Astrocyte (in vitro differentiated cells and primary cell): ENCODE measurements around the gene COBL. TPM values are rescaled to one million over a fixed set of nuclear protein-coding genes. Genes with fewer than 3 reads are reported as not detected.

Experiments used
- DNase-seq: peaks from one replicate; pipeline ENCODE4 v3.0.0-alpha.2; 2010; ENCODE audit warnings: low read depth
- FAIRE-seq: peaks from 2 replicates; lab custom pipeline; 2011; peaks lifted over from hg19 to GRCh38; lab: Jason Lieb, UNC
- H2AFZ ChIP-seq: 2 replicates; pipeline ENCODE4 v1.6.0; 2012; ENCODE audit warnings: low read depth, low read length, inconsistent platforms
- H3K27ac ChIP-seq: 2 replicates; pipeline ENCODE4 v1.5.1; 2011; ENCODE audit warnings: low read depth, low read length, inconsistent platforms
- H3K27me3 ChIP-seq: 2 replicates; pipeline ENCODE4 v1.6.0; 2011; ENCODE audit warnings: low read length, inconsistent platforms; ENCODE audit not compliant: insufficient read depth
- H3K36me3 ChIP-seq: 2 replicates; pipeline ENCODE4 v1.5.1; 2011; ENCODE audit warnings: low read length, inconsistent platforms; ENCODE audit not compliant: insufficient read depth
- H3K4me1 ChIP-seq: 2 replicates; pipeline ENCODE4 v1.5.1; 2011; ENCODE audit warnings: low read length, inconsistent platforms; ENCODE audit not compliant: insufficient read depth
- H3K4me2 ChIP-seq: 2 replicates; pipeline ENCODE4 v1.6.0; 2012; ENCODE audit warnings: low read length, inconsistent platforms
- H3K4me3 ChIP-seq: 2 replicates; pipeline ENCODE4 v1.5.1; 2011; ENCODE audit warnings: low read depth, mild to moderate bottlenecking, low read length, inconsistent platforms; ENCODE audit not compliant: insufficient read depth
- H3K79me2 ChIP-seq: 2 replicates; pipeline ENCODE4 v1.6.0; 2012; ENCODE audit warnings: mild to moderate bottlenecking, low read length, inconsistent platforms; ENCODE audit not compliant: insufficient read depth
- H3K9ac ChIP-seq: 2 replicates; pipeline ENCODE4 v1.6.0; 2012; ENCODE audit warnings: mild to moderate bottlenecking, low read length, inconsistent platforms
- H3K9me3 ChIP-seq: 2 replicates; pipeline ENCODE4 v1.5.1; 2012; ENCODE audit warnings: low read depth, mild to moderate bottlenecking, low read length, inconsistent platforms; ENCODE audit not compliant: insufficient read depth
- H4K20me1 ChIP-seq: 2 replicates; pipeline ENCODE4 v1.6.0; 2012; ENCODE audit warnings: low read length, inconsistent platforms; ENCODE audit not compliant: insufficient read depth
- H3K27ac Mint-ChIP-seq: one replicate; pipeline ENCODE4 v1.8.0; 2021; ENCODE audit warnings: mild to moderate bottlenecking, mixed read lengths; ENCODE audit not compliant: unreplicated experiment
- H3K27me3 Mint-ChIP-seq: one replicate; pipeline ENCODE4 v1.8.0; 2021; ENCODE audit warnings: low read depth, mixed read lengths; ENCODE audit not compliant: unreplicated experiment
- H3K36me3 Mint-ChIP-seq: one replicate; pipeline ENCODE4 v1.8.0; 2021; ENCODE audit warnings: low read depth, mixed read lengths; ENCODE audit not compliant: unreplicated experiment
- H3K4me1 Mint-ChIP-seq: one replicate; pipeline ENCODE4 v1.8.0; 2021; ENCODE audit warnings: low read depth, mixed read lengths; ENCODE audit not compliant: unreplicated experiment
- H3K4me3 Mint-ChIP-seq: one replicate; pipeline ENCODE4 v1.8.0; 2021; ENCODE audit warnings: mild to moderate bottlenecking, moderate library complexity, mixed read lengths; ENCODE audit not compliant: unreplicated experiment
- H3K9me3 Mint-ChIP-seq: one replicate; pipeline ENCODE4 v1.8.0; 2021; ENCODE audit warnings: mild to moderate bottlenecking, mixed read lengths; ENCODE audit not compliant: unreplicated experiment
- CTCF ChIP-seq: IDR thresholded peaks from 2 replicates; pipeline ENCODE4 v1.5.1; 2011; ENCODE audit warnings: low read depth, mild to moderate bottlenecking, inconsistent platforms, low read length, moderate library complexity; ENCODE audit not compliant: insufficient read depth
- EZH2 ChIP-seq: IDR thresholded peaks from 2 replicates; pipeline ENCODE4 v1.6.1; 2012; ENCODE audit warnings: mild to moderate bottlenecking, low read length, inconsistent platforms; ENCODE audit not compliant: insufficient read depth
- total RNA-seq: library from RNA; stranded (reverse); gene quantifications from 2 replicates; pipeline ENCODE4 v1.2.1, GENCODE V29; 2021

Gene COBL
- total RNA-seq, 1 donor from 2014 or later: 6.4 TPM

- no peak overlapping the region for H3K4me3 Mint-ChIP-seq
- Histone ChIP-seq H4K20me1 (no peaks in the 10 kb centered on the region), H3K9me3 (no peaks in the 10 kb centered on the region), H3K4me3 (no peak overlapping the region), H3K79me2 (no peaks in the 10 kb centered on the region), H3K27me3 (no peaks in the 10 kb centered on the region), H3K27ac (no peak overlapping the region), H2AFZ (no peak overlapping the region), H3K4me2 (no peak overlapping the region), H3K4me1 (no peaks in the 10 kb centered on the region), H3K9ac (no peak overlapping the region), H3K36me3 (no peaks in the 10 kb centered on the region)
- DNase-seq: no peak
- peaks cover 2% of the 10 kb centered on the region for H3K4me1 Mint-ChIP-seq
- peaks cover 2% of the 10 kb centered on the region for H3K36me3 Mint-ChIP-seq
- FAIRE-seq: no peak
- no peaks in the 10 kb centered on the region for H3K27me3 Mint-ChIP-seq
- H3K9me3 Mint-ChIP-seq: peaks cover 2% of the 10 kb centered on the region
- H3K27ac Mint-ChIP-seq: no peak overlapping the region
- no peak for TF ChIP-seq CTCF
- no peak for TF ChIP-seq EZH2
Measured at GRCh38 chr7:51280156-51280555, 36.5 kb downstream of the COBL start.

GRCh38 chr7:51279391-51280023, 37.1 kb downstream of the COBL start:
- Histone ChIP-seq H3K4me3 (no peak overlapping the region), H3K27me3 (no peaks in the 10 kb centered on the region), H3K36me3 (no peaks in the 10 kb centered on the region), H3K4me2 (no peak overlapping the region), H4K20me1 (no peaks in the 10 kb centered on the region), H3K9ac (no peak overlapping the region), H3K79me2 (no peaks in the 10 kb centered on the region), H3K27ac (no peak overlapping the region), H2AFZ (no peak overlapping the region), H3K9me3 (no peaks in the 10 kb centered on the region), H3K4me1 (no peaks in the 10 kb centered on the region)
- Mint-ChIP-seq H3K4me1 (peaks cover 2% of the 10 kb centered on the region), H3K36me3 (peaks cover 2% of the 10 kb centered on the region), H3K27ac (no peak overlapping the region), H3K9me3 (peaks cover 2% of the 10 kb centered on the region), H3K4me3 (no peak overlapping the region), H3K27me3 (no peaks in the 10 kb centered on the region)
- DNase-seq (no peak), FAIRE-seq (no peak)
- no peak for TF ChIP-seq EZH2
- TF ChIP-seq CTCF: no peak

- Mint-ChIP-seq H3K4me3 (no peak overlapping the region), H3K4me1 (peaks cover 2% of the 10 kb centered on the region), H3K27ac (no peak overlapping the region), H3K9me3 (peaks cover 2% of the 10 kb centered on the region), H3K27me3 (no peaks in the 10 kb centered on the region), H3K36me3 (no peaks in the 10 kb centered on the region)
- H3K4me3 ChIP-seq: no peak overlapping the region
- TF ChIP-seq EZH2 (no peak), CTCF (no peak)
- DNase-seq (no peak), FAIRE-seq (no peak)
- no peaks in the 10 kb centered on the region for H3K27me3 ChIP-seq
- H3K36me3 ChIP-seq: no peaks in the 10 kb centered on the region
- H4K20me1 ChIP-seq: no peaks in the 10 kb centered on the region
- H2AFZ ChIP-seq: no peak overlapping the region
- no peaks in the 10 kb centered on the region for H3K4me1 ChIP-seq
- no peak overlapping the region for H3K9ac ChIP-seq
- no peaks in the 10 kb centered on the region for H3K79me2 ChIP-seq
- H3K27ac ChIP-seq: no peak overlapping the region
- H3K9me3 ChIP-seq: no peaks in the 10 kb centered on the region
- no peak overlapping the region for H3K4me2 ChIP-seq
Measured at GRCh38 chr7:51278797-51279196, 37.8 kb downstream of the COBL start.
